ENCODE data around the gene OR6B3. TPM values are rescaled to one million over a fixed set of nuclear protein-coding genes. Genes with fewer than 3 reads are reported as not detected.

Gene OR6B3
- total RNA-seq, 1 experiment from 2014 or later: not detected

DNA sequence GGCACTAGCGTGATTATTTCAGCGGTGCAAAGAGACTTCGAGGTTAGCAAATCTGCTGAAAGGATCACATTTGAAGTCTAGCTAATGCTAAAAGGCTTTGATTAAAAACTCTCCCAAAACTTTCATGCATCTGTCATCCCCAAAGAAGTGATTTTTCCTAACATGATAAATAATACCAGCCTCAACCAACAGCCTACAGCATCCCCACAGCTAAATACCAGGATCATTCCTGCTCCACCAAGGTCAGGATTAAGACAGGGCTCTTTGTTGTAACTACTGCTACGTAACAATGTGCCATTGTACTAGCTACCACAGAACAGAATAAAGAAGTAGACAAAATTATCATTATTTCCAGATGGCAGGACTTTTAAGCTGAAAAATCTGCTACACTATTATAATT lies 1.6 kb downstream of the OR6B3 start:
- Histone ChIP-seq H3K4me1 (ENCODE audit: control insufficient read depth, insufficient read depth, low read length) (no peaks in the 10 kb centered on the region), H3K36me3 (ENCODE audit: control insufficient read depth, insufficient read depth, low read length) (no peaks in the 10 kb centered on the region), H3K27ac (ENCODE audit: low read length) (no peak overlapping the region), H3K4me3 (ENCODE audit: low read depth in 2 of 2, low read length in 2 of 2) (no peak overlapping the region), H3K9me3 (ENCODE audit: control insufficient read depth, insufficient read depth, low read depth, low read length) (no peaks in the 10 kb centered on the region), H3K27me3 (ENCODE audit: control insufficient read depth, insufficient read depth, low read length) (peaks cover 44% of the 10 kb centered on the region)
- BruUV-seq (replicated peaks): no TSS peak
- no peak for ATAC-seq
- POLR2A ChIA-PET: interaction anchor here (0.6 kb wide), 1 partner anchor 52 kb away, joined by 3 read pairs; no protein-coding TSS in a partner anchor
- in situ Hi-C loops (cut with HindIII; ENCODE audit: low pct_unique_long_range_greater_than_20kb, low sequenced_read_pairs) (no loop called here), intact Hi-C loops (cut with micrococcal nuclease; ENCODE audit: unreplicated experiment) (no loop called here)
- TF ChIP-seq SIN3A (IDR thresholded peaks at IDR 0.05; ENCODE audit: borderline replicate concordance, insufficient read depth, low read depth, low read length) (no peak), TCF7L2 (IDR thresholded peaks at IDR 0.05; ENCODE audit: low read depth, low read length) (no peak), POLR2AphosphoS5 (IDR thresholded peaks at IDR 0.05; ENCODE audit: low read depth, low read length) (no peak)
- TF ChIP-seq, protein P1, sequence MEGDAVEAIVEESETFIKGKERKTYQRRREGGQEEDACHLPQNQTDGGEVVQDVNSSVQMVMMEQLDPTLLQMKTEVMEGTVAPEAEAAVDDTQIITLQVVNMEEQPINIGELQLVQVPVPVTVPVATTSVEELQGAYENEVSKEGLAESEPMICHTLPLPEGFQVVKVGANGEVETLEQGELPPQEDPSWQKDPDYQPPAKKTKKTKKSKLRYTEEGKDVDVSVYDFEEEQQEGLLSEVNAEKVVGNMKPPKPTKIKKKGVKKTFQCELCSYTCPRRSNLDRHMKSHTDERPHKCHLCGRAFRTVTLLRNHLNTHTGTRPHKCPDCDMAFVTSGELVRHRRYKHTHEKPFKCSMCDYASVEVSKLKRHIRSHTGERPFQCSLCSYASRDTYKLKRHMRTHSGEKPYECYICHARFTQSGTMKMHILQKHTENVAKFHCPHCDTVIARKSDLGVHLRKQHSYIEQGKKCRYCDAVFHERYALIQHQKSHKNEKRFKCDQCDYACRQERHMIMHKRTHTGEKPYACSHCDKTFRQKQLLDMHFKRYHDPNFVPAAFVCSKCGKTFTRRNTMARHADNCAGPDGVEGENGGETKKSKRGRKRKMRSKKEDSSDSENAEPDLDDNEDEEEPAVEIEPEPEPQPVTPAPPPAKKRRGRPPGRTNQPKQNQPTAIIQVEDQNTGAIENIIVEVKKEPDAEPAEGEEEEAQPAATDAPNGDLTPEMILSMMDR (IDR thresholded peaks at IDR 0.05): no peak
- TF ChIP-seq, protein P2, sequence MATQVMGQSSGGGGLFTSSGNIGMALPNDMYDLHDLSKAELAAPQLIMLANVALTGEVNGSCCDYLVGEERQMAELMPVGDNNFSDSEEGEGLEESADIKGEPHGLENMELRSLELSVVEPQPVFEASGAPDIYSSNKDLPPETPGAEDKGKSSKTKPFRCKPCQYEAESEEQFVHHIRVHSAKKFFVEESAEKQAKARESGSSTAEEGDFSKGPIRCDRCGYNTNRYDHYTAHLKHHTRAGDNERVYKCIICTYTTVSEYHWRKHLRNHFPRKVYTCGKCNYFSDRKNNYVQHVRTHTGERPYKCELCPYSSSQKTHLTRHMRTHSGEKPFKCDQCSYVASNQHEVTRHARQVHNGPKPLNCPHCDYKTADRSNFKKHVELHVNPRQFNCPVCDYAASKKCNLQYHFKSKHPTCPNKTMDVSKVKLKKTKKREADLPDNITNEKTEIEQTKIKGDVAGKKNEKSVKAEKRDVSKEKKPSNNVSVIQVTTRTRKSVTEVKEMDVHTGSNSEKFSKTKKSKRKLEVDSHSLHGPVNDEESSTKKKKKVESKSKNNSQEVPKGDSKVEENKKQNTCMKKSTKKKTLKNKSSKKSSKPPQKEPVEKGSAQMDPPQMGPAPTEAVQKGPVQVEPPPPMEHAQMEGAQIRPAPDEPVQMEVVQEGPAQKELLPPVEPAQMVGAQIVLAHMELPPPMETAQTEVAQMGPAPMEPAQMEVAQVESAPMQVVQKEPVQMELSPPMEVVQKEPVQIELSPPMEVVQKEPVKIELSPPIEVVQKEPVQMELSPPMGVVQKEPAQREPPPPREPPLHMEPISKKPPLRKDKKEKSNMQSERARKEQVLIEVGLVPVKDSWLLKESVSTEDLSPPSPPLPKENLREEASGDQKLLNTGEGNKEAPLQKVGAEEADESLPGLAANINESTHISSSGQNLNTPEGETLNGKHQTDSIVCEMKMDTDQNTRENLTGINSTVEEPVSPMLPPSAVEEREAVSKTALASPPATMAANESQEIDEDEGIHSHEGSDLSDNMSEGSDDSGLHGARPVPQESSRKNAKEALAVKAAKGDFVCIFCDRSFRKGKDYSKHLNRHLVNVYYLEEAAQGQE (IDR thresholded peaks at IDR 0.05; ENCODE audit: insufficient read depth in 1 of 2, low read depth in 2 of 2, low read length in 1 of 2): no peak
- CTCF ChIA-PET: interaction anchor here (1.2 kb wide), 1 partner anchor 9 kb away, joined by 3 read pairs; no protein-coding TSS in a partner anchor
- DNase-seq (ENCODE audit: low read depth, low spot score): no peak

DNA sequence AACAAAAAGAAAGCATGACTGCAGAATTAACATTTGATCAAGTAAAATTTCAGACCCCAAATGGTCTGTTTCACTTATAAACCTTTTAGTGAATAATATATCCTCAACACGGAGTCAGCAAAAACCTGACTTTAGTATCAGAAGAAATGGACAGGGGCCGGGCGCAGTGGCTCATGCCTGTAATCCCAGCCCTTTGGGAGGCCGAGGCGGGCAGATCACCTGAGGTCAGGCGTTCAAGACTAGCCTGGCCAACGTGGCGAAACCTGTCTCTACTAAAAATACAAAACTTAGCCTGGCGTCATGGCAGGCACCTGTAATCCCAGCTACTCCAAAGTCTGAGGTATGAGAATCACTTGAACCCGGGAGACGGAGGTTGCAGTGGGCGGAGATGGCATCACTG lies 3.0 kb downstream of the OR6B3 start:
- in situ Hi-C loops (cut with HindIII; ENCODE audit: low pct_unique_long_range_greater_than_20kb, low sequenced_read_pairs): no loop called here
- no peaks in the 10 kb centered on the region for H3K4me1 ChIP-seq (ENCODE audit: control insufficient read depth, insufficient read depth, low read length)
- CTCF ChIA-PET: no interaction called here

More for the DNA sequence above, 3.0 kb downstream of the OR6B3 start:
- no peaks in the 10 kb centered on the region for H3K36me3 ChIP-seq (ENCODE audit: control insufficient read depth, insufficient read depth, low read length)
- H3K9me3 ChIP-seq (ENCODE audit: control insufficient read depth, insufficient read depth, low read depth, low read length): no peaks in the 10 kb centered on the region
- DNase-seq (ENCODE audit: low read depth, low spot score) (no peak), ATAC-seq (no peak)
- no peak overlapping the region for H3K4me3 ChIP-seq (ENCODE audit: low read depth in 2 of 2, low read length in 2 of 2)
- no TSS peak for BruUV-seq (replicated peaks)
- H3K27me3 ChIP-seq (ENCODE audit: control insufficient read depth, insufficient read depth, low read length): peaks cover 42% of the 10 kb centered on the region
- TF ChIP-seq POLR2AphosphoS5 (IDR thresholded peaks at IDR 0.05; ENCODE audit: low read depth, low read length): no peak
- TF ChIP-seq, protein P2 (IDR thresholded peaks at IDR 0.05; ENCODE audit: insufficient read depth in 1 of 2, low read depth in 2 of 2, low read length in 1 of 2): no peak
- TF ChIP-seq TCF7L2 (IDR thresholded peaks at IDR 0.05; ENCODE audit: low read depth, low read length): no peak
- TF ChIP-seq, protein P1 (IDR thresholded peaks at IDR 0.05): no peak
- TF ChIP-seq SIN3A (IDR thresholded peaks at IDR 0.05; ENCODE audit: borderline replicate concordance, insufficient read depth, low read depth, low read length): no peak
- intact Hi-C loops (cut with micrococcal nuclease; ENCODE audit: unreplicated experiment): no loop called here
- H3K27ac ChIP-seq (ENCODE audit: low read length): no peak overlapping the region
- POLR2A ChIA-PET: no interaction called here

Data from Panc1 (cell line).